ENCODE results near the gene DAD1.

DAD1 gene

GRCh38 chr14:22549981-22550673, 38.9 kb downstream of the DAD1 start:
- no peak overlapping the region; the same call in 1 of the 2 replicates for H3K4me3 ChIP-seq (ENCODE audit: low read depth, low read length)
- TF ChIP-seq CTCF (IDR thresholded peaks at IDR 0.05; ENCODE audit: low read depth, low read length, missing control alignments), result no peak
- peak; percentile 88 for DNase-seq (ENCODE audit: low read depth)

- TF ChIP-seq CTCF (IDR thresholded peaks at IDR 0.05; ENCODE audit: low read depth, low read length, missing control alignments), result no peak
- no peak for DNase-seq (ENCODE audit: low read depth)
- no peak overlapping the region for H3K4me3 ChIP-seq (ENCODE audit: low read depth, low read length)
Observed at GRCh38 chr14:22549324-22549962, 39.6 kb downstream of the DAD1 start.

- no peak overlapping the region for H3K4me3 ChIP-seq (ENCODE audit: low read depth, low read length)
- DNase-seq (ENCODE audit: low read depth), result no peak
- no peak for TF ChIP-seq CTCF (IDR thresholded peaks at IDR 0.05; ENCODE audit: low read depth, low read length, missing control alignments)
Observed at GRCh38 chr14:22547948-22548750, 40.9 kb downstream of the DAD1 start.

GRCh38 chr14:22547313-22547947, 41.6 kb downstream of the DAD1 start:
- no peak overlapping the region for H3K4me3 ChIP-seq (ENCODE audit: low read depth, low read length)
- DNase-seq (ENCODE audit: low read depth), result no peak
- TF ChIP-seq CTCF (IDR thresholded peaks at IDR 0.05; ENCODE audit: low read depth, low read length, missing control alignments), result no peak

GRCh38 chr14:22546722-22547071, 42.3 kb downstream of the DAD1 start:
- TF ChIP-seq CTCF (IDR thresholded peaks at IDR 0.05; ENCODE audit: low read depth, low read length, missing control alignments), result no peak
- H3K4me3 ChIP-seq (ENCODE audit: low read depth, low read length), result no peak overlapping the region
- DNase-seq (ENCODE audit: low read depth), result no peak

GRCh38 chr14:22545842-22546721, 42.9 kb downstream of the DAD1 start:
- no peak for DNase-seq (ENCODE audit: low read depth)
- H3K4me3 ChIP-seq (ENCODE audit: low read depth, low read length), result no peak overlapping the region
- no peak for TF ChIP-seq CTCF (IDR thresholded peaks at IDR 0.05; ENCODE audit: low read depth, low read length, missing control alignments)

Data from GM12864 (cell line).